Caco-2 (cell line): ENCODE results near the gene PRPF39. TPM values are rescaled to one million over a fixed set of nuclear protein-coding genes. Genes with fewer than 3 reads are reported as not detected.
"Not testable (repeated sequence)": the region's sequence is repeated elsewhere in the genome, so short reads cannot be mapped to it uniquely, and the experiment has no call there.

Experiments used
- BruUV-seq: library from RNA; stranded (reverse); fragments of 400-500 nt; replicated peaks from 2 replicates; lab custom pipeline; 2021; lab: Mats Ljungman, UMichigan
- CTCF ChIA-PET: fragments of 300-600 bp; sonication (Branson Sonifier 250); formaldehyde crosslinking; loops from one replicate; lab custom pipeline; 2022; ENCODE audit warnings: antibody characterized with exemption; lab: Charles Lee
- POLR2A ChIA-PET: fragments of 300-600 bp; sonication (Branson Sonifier 250); formaldehyde crosslinking; loops from one replicate; lab custom pipeline; 2022; ENCODE audit warnings: antibody characterized with exemption; lab: Charles Lee
- DNase-seq, 2 experiments: peaks; one replicate each; pipeline versions ENCODE4 v3.0.0 to v3.0.0-alpha.2; 2020 to 2022
- H3K27me3 ChIP-seq: replicated peaks from 2 replicates; pipeline ENCODE4 v1.6.0; 2011; ENCODE audit warnings: low read length; ENCODE audit not compliant: control insufficient read depth, insufficient read depth
- H3K36me3 ChIP-seq: 2 replicates; pipeline ENCODE4 v1.5.1; 2011; ENCODE audit warnings: low read length; ENCODE audit not compliant: control insufficient read depth, insufficient read depth
- H3K4me1 ChIP-seq: fragments of 250-450 bp; sonication (Bioruptor Pico); 2 replicates; pipeline ENCODE4 v1.5.1; 2020; ENCODE audit warnings: mild to moderate bottlenecking
- H3K4me3 ChIP-seq: 2 replicates; pipeline ENCODE4 v1.5.1; 2011; ENCODE audit warnings: low read depth, mild to moderate bottlenecking, control low read depth, low read length
- H3K9me3 ChIP-seq: fragments of 250-450 bp; sonication (Bioruptor Pico); 2 replicates; pipeline ENCODE4 v1.5.1; 2020; ENCODE audit warnings: mild to moderate bottlenecking, moderate library complexity
- H3K27ac Mint-ChIP-seq: one replicate; pipeline ENCODE4 v1.8.0; 2022; ENCODE audit warnings: mixed read lengths; ENCODE audit not compliant: unreplicated experiment
- H3K27me3 Mint-ChIP-seq: one replicate; pipeline ENCODE4 v1.8.0; 2022; ENCODE audit warnings: mixed read lengths; ENCODE audit not compliant: insufficient read depth, unreplicated experiment
- H3K36me3 Mint-ChIP-seq: one replicate; pipeline ENCODE4 v1.8.0; 2022; ENCODE audit warnings: mild to moderate bottlenecking, mixed read lengths; ENCODE audit not compliant: insufficient read depth, unreplicated experiment
- H3K4me1 Mint-ChIP-seq: one replicate; pipeline ENCODE4 v1.8.0; 2022; ENCODE audit warnings: low read depth, mixed read lengths; ENCODE audit not compliant: unreplicated experiment
- H3K4me3 Mint-ChIP-seq: one replicate; pipeline ENCODE4 v1.8.0; 2022; ENCODE audit warnings: mild to moderate bottlenecking, moderate library complexity, mixed read lengths; ENCODE audit not compliant: unreplicated experiment
- H3K9me3 Mint-ChIP-seq: one replicate; pipeline ENCODE4 v1.8.0; 2022; ENCODE audit warnings: mixed read lengths; ENCODE audit not compliant: unreplicated experiment
- CTCF ChIP-seq, 2 experiments: fragments of 200-600 bp in 1 of 2; IDR thresholded peaks; 1 replicate in 1 of 2; 2 replicates in 1 of 2; pipeline versions ENCODE4 v1.5.1 to v1.8.0; 2011 to 2022; ENCODE audit warnings: antibody characterized with exemption in 1 of 2, control low read depth in 1 of 2, inconsistent platforms in 1 of 2, low read depth in 1 of 2, low read length in 1 of 2, mild to moderate bottlenecking in 1 of 2, moderate library complexity in 1 of 2; ENCODE audit not compliant: insufficient read depth in 1 of 2, severe bottlenecking in 1 of 2, unreplicated experiment in 1 of 2
- intact Hi-C: fragments of 100-400 bp; cut with micrococcal nuclease; formaldehyde crosslinking; loops from one replicate; pipeline ENCODE4 v1.10.0; 2022; ENCODE audit not compliant: unreplicated experiment
- total RNA-seq: library from RNA; stranded (reverse); gene quantifications from 2 replicates; pipeline ENCODE4 v1.2.3, GENCODE V29; 2022

Gene PRPF39
- total RNA-seq, 1 experiment from 2014 or later: 22.3 TPM

GRCh38 chr14:45140661-45141187, 56.8 kb downstream of the PRPF39 start:
- Mint-ChIP-seq H3K27me3 (no peaks in the 10 kb centered on the region), H3K4me3 (no peak overlapping the region), H3K9me3 (no peaks in the 10 kb centered on the region), H3K27ac (no peak overlapping the region), H3K4me1 (peaks cover 14% of the 10 kb centered on the region), H3K36me3 (peaks cover 15% of the 10 kb centered on the region)
- no TSS peak for BruUV-seq
- no peak for DNase-seq
- H3K36me3 ChIP-seq: no peaks in the 10 kb centered on the region
- H3K9me3 ChIP-seq: no peaks in the 10 kb centered on the region
- H3K4me3 ChIP-seq: no peak overlapping the region
- intact Hi-C loops: no loop called here
- POLR2A ChIA-PET: no interaction called here
- no peaks in the 10 kb centered on the region for H3K27me3 ChIP-seq
- CTCF ChIA-PET: interaction anchor here (0.8 kb wide), 1 partner anchor 227 kb away, joined by 3 read pairs; no protein-coding TSS in a partner anchor
- peaks cover 8% of the 10 kb centered on the region; the same call in 1 of the 2 replicates for H3K4me1 ChIP-seq
- TF ChIP-seq CTCF (IDR thresholded peaks at IDR 0.05; ENCODE audit: insufficient read depth in 1 of 2, low read depth in 1 of 2, low read length in 1 of 2, severe bottlenecking in 1 of 2, unreplicated experiment in 1 of 2): no peak

GRCh38 chr14:45142083-45142482, 58.2 kb downstream of the PRPF39 start:
- DNase-seq, H3K9me3 Mint-ChIP-seq, intact Hi-C loops, H3K4me1 ChIP-seq, H3K4me3 ChIP-seq, POLR2A ChIA-PET, H3K36me3 ChIP-seq, H3K27me3 ChIP-seq, H3K9me3 ChIP-seq, H3K4me3 Mint-ChIP-seq, H3K27me3 Mint-ChIP-seq, BruUV-seq, H3K27ac Mint-ChIP-seq: not testable (repeated sequence)
- CTCF ChIA-PET: interaction anchor here (0.7 kb wide), 1 partner anchor 111 kb away, joined by 3 read pairs; no protein-coding TSS in a partner anchor
- Mint-ChIP-seq H3K4me1 (peaks cover 13% of the 10 kb centered on the region), H3K36me3 (peaks cover 15% of the 10 kb centered on the region)

- no peaks in the 10 kb centered on the region for H3K4me1 Mint-ChIP-seq
- peaks cover 15% of the 10 kb centered on the region for H3K36me3 Mint-ChIP-seq
- no peak for TF ChIP-seq CTCF (IDR thresholded peaks at IDR 0.05; ENCODE audit: insufficient read depth in 1 of 2, low read depth in 1 of 2, low read length in 1 of 2, severe bottlenecking in 1 of 2, unreplicated experiment in 1 of 2)
- no TSS peak for BruUV-seq
- H3K4me3 Mint-ChIP-seq: no peak overlapping the region
- no peak overlapping the region for H3K27ac Mint-ChIP-seq
- Histone ChIP-seq H3K36me3 (no peaks in the 10 kb centered on the region), H3K4me1 (no peaks in the 10 kb centered on the region), H3K9me3 (no peaks in the 10 kb centered on the region), H3K27me3 (no peaks in the 10 kb centered on the region), H3K4me3 (no peak overlapping the region)
- no peaks in the 10 kb centered on the region for H3K9me3 Mint-ChIP-seq
- ChIA-PET CTCF (no interaction called here), POLR2A (no interaction called here)
- no peak for DNase-seq
- H3K27me3 Mint-ChIP-seq: no peaks in the 10 kb centered on the region
- intact Hi-C loops: no loop called here
These were observed 60.7 kb downstream of the PRPF39 start for GRCh38 chr14:45144658-45145057.
